Measurements from ENCODE around the gene SPRR4. TPM values are rescaled to one million over a fixed set of nuclear protein-coding genes. Genes with fewer than 3 reads are reported as not detected.

Gene SPRR4
- polyA plus RNA-seq, 1 of the 3 experiments (the other 2 are of a cell fraction) = not detected

DNA sequence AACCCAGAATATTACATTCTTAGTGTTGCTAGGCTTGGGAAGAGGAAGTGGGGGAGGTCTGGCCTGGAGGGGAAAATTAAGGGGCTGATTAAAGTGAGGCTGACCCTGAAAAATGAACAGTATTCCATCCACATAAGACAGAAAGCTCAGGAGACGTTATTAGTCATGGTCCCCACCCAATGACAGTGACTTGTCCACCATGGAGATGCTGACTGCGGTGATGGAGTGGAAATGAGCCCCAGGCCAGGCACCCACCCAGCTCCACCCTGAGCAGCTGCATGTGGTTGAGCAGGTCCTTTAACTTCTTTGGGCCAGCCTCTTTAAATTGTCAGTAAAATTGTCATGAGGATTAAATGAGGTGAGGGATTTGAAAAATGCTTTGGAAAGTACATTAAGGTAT lies 1.4 kb upstream of the SPRR4 start:
- no peaks in the 10 kb centered on the region for H3K9me2 ChIP-seq
- no peak overlapping the region for H2AFZ ChIP-seq (ENCODE audit: low read depth)
- peaks cover 6% of the 10 kb centered on the region; the same call in 1 of the 2 replicates for H3K27me3 ChIP-seq (ENCODE audit: insufficient read depth)
- H3K27ac ChIP-seq (ENCODE audit: low read depth in 2 of 2, low read length in 1 of 2) = no peak overlapping the region
- DNase-seq = no peak
- no peaks in the 10 kb centered on the region for H4K20me1 ChIP-seq (ENCODE audit: insufficient read depth)
- no peaks in the 10 kb centered on the region for H3F3A ChIP-seq (replicated peaks; ENCODE audit: insufficient read depth)
- no peaks in the 10 kb centered on the region for H3K79me2 ChIP-seq (ENCODE audit: insufficient read depth)
- no peak overlapping the region for H3K4me3 ChIP-seq (ENCODE audit: low read depth in 2 of 2, low read length in 1 of 2)
- TF ChIP-seq RFX5 (IDR thresholded peaks at IDR 0.05; ENCODE audit: low read length) = no peak
- TF ChIP-seq, protein P1, sequence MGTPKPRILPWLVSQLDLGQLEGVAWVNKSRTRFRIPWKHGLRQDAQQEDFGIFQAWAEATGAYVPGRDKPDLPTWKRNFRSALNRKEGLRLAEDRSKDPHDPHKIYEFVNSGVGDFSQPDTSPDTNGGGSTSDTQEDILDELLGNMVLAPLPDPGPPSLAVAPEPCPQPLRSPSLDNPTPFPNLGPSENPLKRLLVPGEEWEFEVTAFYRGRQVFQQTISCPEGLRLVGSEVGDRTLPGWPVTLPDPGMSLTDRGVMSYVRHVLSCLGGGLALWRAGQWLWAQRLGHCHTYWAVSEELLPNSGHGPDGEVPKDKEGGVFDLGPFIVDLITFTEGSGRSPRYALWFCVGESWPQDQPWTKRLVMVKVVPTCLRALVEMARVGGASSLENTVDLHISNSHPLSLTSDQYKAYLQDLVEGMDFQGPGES (IDR thresholded peaks at IDR 0.05; ENCODE audit: low read depth, low read length) = no peak
- TF ChIP-seq SMC3 (IDR thresholded peaks at IDR 0.05; ENCODE audit: low read depth, low read length) = no peak
- TF ChIP-seq FOXM1 (IDR thresholded peaks at IDR 0.05; ENCODE audit: low read depth) = no peak
- no peak for TF ChIP-seq POLR2AphosphoS5 (IDR thresholded peaks at IDR 0.05; ENCODE audit: low read depth, low read length)
- TF ChIP-seq CHD2 (IDR thresholded peaks at IDR 0.05; ENCODE audit: low read length, partially characterized antibody) = no peak
- no peak for TF ChIP-seq GATA2 (CRISPR knock-in tag; IDR thresholded peaks at IDR 0.05)
- TF ChIP-seq, protein P2, sequence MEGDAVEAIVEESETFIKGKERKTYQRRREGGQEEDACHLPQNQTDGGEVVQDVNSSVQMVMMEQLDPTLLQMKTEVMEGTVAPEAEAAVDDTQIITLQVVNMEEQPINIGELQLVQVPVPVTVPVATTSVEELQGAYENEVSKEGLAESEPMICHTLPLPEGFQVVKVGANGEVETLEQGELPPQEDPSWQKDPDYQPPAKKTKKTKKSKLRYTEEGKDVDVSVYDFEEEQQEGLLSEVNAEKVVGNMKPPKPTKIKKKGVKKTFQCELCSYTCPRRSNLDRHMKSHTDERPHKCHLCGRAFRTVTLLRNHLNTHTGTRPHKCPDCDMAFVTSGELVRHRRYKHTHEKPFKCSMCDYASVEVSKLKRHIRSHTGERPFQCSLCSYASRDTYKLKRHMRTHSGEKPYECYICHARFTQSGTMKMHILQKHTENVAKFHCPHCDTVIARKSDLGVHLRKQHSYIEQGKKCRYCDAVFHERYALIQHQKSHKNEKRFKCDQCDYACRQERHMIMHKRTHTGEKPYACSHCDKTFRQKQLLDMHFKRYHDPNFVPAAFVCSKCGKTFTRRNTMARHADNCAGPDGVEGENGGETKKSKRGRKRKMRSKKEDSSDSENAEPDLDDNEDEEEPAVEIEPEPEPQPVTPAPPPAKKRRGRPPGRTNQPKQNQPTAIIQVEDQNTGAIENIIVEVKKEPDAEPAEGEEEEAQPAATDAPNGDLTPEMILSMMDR (IDR thresholded peaks at IDR 0.05) = no peak
- TF ChIP-seq, protein P3, sequence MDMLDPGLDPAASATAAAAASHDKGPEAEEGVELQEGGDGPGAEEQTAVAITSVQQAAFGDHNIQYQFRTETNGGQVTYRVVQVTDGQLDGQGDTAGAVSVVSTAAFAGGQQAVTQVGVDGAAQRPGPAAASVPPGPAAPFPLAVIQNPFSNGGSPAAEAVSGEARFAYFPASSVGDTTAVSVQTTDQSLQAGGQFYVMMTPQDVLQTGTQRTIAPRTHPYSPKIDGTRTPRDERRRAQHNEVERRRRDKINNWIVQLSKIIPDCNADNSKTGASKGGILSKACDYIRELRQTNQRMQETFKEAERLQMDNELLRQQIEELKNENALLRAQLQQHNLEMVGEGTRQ (IDR thresholded peaks at IDR 0.05; ENCODE audit: borderline replicate concordance, low read depth, low read length) = no peak
- TF ChIP-seq TCF12 (IDR thresholded peaks at IDR 0.05) = no peak
- TF ChIP-seq, protein P4, sequence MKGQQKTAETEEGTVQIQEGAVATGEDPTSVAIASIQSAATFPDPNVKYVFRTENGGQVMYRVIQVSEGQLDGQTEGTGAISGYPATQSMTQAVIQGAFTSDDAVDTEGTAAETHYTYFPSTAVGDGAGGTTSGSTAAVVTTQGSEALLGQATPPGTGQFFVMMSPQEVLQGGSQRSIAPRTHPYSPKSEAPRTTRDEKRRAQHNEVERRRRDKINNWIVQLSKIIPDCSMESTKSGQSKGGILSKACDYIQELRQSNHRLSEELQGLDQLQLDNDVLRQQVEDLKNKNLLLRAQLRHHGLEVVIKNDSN (IDR thresholded peaks at IDR 0.05; ENCODE audit: borderline replicate concordance, low read depth) = no peak
- no peak for TF ChIP-seq RXRA (IDR thresholded peaks at IDR 0.05; ENCODE audit: borderline replicate concordance, low read depth)
- no peak for TF ChIP-seq NRF1 (IDR thresholded peaks at IDR 0.05; ENCODE audit: low read depth, low read length)
- CTCF ChIA-PET = no interaction called here
- H3K9ac ChIP-seq = no peak overlapping the region
- 0% methylated on average over 2 of the region's 2 CpGs for whole genome bisulfite sequencing (ENCODE audit: low lambda C conversion rate)
- H3K4me2 ChIP-seq = no peak overlapping the region
- POLR2A ChIA-PET = no interaction called here
- no peaks in the 10 kb centered on the region for H3K9me3 ChIP-seq
- no peaks in the 10 kb centered on the region for H3K4me1 ChIP-seq (ENCODE audit: control insufficient read depth in 1 of 2, insufficient read depth in 2 of 2, low read depth in 1 of 2, low read length in 1 of 2)
- H3K36me3 ChIP-seq (replicated peaks in 1 of 2; ENCODE audit: control insufficient read depth in 1 of 2, insufficient read depth in 2 of 2, low read length in 1 of 2) = no peaks in the 10 kb centered on the region

Measured in SK-N-SH (cell line).